HG03280 (cell line): ENCODE measurements around the gene RPS21.

ENCODE experiments used
- ATAC-seq: cut with Tn5 transposase; IDR thresholded peaks from one replicate; pipeline ENCODE4 v1.9.1; 2021; ENCODE audit warnings: mild to moderate bottlenecking, moderate library complexity; ENCODE audit not compliant: unreplicated experiment

Gene RPS21

DNA sequence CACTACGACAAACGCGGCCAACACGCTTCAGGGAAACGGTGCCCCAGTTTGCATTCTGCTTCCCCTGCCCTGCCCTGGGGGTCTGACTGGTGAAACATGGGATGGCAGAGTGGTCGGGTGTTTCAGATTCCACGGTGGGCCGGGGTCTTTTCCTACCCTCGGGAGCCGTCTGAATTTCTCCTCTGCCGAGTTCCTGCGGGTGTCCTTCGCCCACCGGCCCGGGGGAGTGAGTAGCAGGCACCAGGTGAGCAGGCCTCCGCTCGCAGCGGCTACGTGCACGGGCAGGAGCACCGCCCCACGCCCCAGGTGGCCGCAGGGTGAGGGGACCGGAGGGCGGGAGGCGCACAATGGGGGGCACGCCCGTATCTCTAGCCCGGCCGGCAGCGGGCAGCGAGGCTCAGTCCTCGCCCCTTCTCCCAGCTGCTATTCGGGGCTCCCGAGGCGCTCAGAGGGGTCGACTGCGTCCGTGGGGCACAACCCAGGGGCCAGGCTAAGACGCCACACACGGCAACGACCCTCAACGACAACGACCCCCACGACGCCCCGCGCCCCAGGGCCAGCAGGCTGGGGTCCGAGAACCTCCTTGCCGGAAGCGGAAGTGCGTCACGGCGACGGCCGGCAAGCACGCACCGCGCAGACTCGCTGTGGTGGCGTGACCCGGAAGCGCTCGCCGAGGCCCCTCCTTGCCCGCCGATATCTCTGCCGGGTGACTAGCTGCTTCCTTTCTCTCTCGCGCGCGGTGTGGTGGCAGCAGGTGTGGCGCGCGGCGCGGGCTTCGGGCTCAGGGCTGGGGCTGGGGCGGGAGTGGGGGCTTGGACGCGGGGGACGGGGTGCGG, at the start of gene RPS21:
TSS of gene RPS21 (plus strand) at position 721 of the 836 bp plus-strand sequence. CDS start 236 bp downstream, outside the sequence.
- ATAC-seq, result peak; percentile 83

DNA sequence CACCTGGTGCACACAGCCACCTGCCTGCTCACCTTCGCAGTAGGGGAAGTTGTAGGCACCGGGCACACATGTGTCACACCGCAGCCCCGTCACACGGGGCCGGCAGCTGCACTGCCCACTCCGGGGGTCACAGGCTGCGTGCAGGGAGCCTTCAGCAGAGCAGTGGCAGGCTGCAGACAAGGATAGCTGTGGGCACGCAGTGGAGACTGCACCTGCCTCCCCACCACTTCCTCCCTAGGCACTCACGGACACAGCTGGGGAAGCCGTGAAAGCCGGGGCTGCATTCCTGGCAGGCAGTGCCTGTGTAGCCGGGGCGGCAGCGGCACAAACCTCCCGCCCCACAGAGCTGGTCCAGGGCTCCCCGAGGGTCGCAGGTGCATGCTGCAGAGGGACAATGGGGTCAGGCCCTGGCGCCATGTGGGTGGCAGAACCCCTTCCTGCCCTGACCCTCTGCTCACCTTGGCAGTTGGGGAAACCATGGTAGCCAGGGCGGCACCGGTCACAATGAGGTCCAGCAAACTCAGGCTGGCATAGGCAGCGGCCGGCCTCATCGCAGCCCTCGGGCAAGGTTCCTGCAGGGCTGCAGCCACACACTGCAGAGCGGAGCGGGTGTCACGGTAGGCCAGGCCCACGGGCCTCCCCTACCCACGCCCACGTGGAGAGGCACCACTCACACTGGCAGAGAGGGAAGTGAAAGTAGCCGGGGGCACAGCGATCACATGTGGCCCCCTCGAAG, 49.2 kb upstream of the RPS21 start:
- ATAC-seq, result no peak

DNA sequence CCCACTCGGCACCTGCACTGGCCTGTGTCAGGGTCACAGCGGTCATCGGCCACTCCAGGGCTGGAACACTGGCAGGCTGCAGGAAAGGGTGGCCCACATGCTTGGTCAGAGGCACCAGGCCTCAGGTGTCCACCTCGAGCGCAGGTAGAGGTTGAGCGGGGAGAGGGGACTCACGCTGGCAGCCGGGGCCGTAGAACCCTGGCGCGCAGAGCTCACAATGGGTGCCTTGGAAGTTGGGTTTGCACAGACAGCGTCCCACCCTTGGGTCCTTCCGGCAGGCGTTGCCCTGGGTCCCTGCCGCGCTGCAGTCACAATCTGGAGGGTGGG, 48.6 kb upstream of the RPS21 start:
- no peak for ATAC-seq

DNA sequence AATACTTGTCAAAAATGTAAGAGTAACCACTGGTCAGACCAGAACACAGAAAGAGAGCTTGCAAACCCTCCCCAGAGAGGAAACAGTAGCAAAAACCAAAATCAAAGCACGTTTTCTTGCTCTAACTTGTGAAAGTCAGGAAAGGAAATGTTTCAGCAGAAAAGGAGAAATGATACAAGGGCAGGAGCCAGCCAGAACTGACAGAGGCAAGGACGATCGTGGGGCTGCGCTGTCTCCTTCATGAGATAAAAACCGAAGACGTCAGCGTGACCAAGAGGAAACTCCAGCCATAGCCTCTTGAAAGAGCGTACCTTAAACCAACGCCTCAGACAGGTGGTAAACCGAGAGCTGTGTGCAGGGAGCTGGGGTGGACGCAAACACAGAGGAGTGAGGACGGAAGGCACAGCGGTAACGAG, 47.2 kb upstream of the RPS21 start:
- ATAC-seq, result peak; percentile 73

DNA sequence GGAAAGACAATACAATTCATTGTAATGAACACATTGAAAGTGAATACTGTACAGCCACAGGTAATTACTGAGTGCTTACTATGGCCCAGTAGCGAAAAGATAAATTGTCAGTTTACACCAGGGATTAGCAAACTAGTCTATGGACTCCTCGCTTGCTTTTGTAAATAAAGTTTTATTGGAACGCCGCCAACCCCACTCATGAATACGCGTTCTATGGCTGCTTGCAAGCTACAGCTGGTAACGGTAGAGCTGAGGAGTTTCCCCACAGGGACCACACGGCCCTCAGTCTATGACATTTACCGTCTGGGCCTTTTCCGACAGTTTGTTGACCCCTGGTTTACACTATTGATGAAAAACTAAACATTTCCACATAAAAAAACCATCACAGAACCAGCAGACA, 44.0 kb upstream of the RPS21 start:
- ATAC-seq, result no peak

DNA sequence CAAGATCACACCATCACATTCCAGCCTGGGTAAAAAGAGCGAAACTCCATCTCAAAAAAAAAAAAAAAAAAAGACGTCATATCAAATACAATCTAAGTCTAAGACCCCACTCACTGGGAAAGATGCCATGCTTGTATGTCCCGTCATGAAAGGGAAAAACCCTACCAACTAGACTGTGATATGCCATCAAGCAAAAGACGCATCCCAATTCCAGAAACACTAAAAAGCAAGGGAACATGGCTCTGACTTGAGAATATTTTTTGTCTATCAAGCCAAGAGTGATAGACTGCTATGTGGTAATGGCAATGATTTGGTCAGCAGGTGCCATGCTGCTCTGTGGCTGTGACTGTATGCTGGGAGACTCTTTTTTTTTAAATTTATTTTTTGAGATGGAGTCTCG, 42.8 kb upstream of the RPS21 start:
- no peak for ATAC-seq

DNA sequence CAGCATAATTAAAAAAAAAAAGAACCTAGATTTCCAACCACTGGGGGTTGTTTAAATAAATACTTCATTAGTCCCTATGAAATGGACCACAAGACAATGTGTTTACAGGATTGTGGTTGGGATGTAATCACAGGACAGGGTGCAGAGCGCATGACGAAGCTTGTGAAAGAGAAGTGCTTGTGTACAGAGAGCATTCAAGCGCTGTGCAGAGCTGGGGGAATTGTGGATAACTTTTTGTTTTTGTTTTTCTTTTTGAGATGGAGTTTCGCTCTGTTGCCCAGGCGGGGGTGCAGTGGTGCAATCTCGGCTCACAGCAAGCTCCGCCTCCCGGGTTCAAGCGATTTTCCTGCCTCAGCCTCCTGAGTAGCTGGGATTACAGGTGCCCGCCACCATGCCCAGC, 42.1 kb upstream of the RPS21 start:
- ATAC-seq, result no peak

DNA sequence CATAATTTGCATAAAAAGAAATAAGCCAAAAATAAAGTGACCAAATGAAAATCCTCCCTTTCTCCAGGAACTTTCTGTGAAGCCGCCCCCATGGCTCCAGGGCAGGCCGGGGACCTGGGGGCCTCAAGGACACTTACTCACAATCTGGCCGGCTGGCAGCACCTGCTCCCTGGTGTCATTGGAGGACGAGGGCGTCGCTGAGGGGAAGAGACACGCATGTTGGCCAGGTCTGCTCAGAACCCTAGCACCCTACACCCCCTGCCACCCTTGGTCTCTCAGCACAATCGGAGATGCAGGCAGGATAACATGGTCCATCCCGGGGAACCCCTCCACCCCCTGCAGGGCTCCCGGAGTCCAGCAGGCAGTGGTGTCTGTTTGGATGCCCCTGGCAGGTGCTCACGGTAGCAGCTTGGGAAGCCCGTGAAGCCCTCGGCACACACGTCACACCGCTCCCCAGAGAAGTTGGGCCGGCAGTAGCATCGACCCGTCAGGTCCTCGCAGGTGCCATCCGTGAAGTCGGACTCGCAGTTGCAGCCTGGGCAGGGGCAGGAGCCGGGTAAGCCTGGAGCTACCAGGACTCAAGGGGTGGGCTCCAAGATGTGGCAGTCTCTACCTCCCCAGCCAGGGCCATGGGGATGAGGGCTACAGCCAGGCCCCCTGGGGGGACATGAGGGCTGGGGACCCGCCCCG, 41.1 kb upstream of the RPS21 start:
- ATAC-seq, result no peak

DNA sequence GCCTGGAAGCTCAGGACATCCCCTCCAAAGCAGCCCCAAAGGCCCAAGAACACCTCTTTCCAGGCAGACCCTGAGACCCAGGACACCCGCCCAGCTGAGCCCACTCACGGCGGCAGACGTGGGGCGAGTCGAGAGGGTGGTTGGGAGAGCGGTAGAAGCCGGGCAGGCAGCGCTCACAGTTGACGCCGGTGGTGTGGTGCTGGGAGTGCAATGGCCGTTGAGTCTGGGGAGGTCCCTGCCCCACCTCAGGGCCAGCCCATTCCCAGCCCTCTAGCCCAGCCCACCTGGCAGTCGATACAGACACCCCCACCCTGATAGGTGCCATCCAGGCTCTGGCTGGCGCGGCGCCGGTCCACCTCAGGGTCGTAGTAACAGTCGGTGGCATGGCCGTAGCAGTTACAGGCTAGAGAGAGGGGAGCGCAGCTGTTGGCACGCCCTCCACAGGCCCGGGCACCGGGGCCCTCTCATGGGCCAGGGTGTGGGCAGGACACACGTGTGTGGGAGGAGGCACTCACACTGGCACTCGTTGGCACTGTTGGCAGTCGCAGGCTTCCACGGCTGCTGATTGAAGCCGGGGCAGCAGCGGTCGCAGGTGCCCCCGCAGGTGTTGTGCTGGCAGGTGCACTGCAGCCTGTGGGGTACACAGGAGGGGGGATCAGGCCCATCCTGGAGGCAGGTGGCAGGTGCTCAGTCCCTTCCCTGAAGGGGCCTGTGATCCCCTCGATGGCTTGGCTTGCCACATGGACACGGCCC, 40.3 kb upstream of the RPS21 start:
- ATAC-seq, result no peak

DNA sequence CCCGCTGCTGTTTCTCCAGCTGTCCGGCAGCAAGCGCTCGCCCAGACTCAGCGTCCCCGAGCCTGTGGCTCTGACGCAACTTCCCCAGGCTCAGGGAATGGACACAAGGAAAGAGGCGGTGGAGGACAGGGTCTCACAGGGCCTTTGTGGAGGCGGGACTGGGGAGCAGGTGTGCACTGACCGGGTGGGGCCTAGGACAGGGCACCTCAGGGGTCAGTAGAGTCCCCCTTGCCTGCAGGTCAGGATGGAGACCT, 39.8 kb upstream of the RPS21 start:
- ATAC-seq, result no peak

DNA sequence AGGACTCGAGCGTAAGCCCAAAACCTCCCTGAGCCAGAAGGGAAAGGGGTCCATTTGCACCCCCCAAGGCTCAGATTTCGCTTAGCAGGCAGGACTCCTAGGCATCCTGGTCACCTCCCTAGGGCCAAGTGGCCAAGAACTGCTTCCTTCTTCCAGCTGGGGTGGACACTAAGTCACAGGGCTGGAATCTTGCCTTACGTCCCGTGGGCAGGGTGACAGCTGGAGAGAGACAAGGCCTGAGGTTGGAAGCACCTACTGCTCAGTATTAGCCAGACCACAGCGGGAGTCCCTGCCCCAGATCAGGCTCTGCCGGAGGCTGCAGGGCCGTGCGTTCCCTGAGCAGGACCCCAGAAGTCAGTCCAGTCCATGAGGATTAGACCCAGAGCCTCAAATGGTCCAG, 39.5 kb upstream of the RPS21 start:
- no peak for ATAC-seq

DNA sequence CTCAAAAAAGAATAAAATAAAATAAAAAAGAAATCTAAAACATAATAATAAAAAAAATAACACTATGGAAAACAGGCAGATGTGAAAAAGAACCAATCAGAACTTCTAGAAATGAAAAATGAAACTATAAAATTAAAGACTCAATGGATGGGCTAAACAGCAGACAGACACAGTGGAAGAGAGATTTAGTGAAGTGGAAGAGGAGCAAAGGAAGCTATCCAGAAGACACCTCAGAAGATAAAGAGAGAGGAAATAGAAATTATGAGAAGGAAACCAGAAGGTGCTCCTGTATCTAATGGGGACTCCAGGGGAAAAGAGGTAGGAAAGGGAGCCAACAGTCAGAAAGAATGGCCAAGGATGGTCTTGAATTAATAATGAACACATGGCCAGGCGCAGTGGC, 38.3 kb upstream of the RPS21 start:
- ATAC-seq, result no peak

DNA sequence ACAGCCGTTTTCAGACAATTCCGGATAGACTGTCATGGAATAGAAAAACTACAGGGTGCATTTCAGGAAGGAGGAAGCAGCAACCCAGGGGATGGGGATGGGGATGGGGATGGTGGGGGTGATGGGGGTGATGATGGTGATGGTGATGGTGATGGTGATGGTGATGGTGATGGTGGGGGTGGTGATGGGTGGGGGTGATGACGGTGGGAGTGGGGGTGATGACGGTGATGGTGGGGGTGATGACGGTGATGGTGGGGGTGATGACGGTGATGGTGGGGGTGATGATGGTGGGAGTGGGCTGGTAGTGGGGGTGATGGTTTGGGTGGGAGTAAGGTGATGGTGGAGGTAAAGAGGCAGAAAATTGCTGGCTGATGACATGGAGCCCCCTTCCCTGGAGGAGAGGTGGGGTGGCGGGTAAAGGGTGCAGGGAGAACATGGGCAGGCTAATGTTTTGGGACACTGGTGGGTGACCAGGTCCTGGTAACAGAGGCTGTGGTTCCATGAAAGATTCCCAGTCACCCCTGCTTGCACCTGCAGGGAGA, 37.3 kb upstream of the RPS21 start:
- ATAC-seq, result no peak

DNA sequence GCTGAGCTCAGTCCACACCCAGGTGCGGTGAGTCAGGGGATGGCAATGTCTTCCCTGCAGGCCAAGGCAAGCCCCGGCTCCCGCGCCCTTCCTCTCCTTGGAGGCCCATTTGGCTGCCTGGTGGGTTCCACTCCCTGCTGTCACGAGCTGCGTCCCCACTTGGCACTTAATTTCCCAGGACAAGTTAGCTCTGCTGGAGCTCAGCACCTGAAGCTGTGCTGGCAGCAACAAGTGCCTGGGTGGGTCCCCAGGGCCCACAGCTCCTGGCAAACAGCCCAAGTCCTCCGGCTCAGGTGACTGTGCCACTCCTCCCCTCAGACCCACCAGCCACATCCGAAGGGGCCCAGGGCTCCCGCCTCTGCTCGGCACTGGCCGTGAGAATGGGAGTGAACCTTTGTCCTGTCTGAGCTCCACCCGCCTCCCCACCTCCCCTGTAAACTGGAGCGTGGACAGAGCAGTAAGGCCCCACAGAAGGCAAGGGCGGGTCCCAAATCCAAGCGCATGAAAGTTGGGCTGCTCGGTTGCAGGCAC, 36.7 kb upstream of the RPS21 start:
- no peak for ATAC-seq

DNA sequence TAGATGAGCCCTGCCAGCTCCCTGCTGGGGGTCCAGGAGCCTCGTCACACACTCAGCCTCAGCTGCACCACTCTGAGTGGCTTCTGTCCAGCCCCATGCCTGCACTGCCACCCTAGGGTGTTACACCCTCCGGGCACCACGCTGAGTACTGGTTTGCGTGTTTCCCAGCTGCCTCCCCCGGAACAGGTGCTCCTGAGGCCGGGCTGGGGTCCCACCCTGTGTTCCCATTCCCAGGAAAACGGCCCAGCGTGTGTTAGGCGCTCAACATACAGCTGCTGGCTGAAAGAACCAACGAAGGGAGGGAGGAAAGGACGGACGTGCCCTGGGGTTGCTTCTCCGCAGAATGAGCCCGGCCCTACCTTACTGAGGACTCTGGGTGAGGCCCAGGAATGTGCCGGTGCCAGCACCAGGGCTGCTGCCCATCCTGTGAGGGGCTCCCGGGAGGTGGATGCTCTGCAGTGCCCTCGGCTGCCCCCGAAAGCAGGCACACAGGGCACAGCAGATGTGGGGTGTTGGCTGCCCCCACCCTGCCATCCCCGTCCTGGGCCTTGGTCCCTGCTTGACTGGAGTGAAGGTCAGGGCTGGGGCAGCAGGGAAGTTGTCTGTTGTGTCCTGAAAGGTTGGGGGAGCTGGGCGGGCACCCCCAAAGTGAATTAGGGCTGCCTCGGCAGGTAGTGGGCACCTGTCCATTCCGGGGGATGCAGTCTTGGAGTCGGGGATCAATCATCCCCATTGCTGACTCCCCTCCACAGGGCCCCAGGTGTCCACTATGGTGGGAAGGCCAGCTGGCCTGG, 36.1 kb upstream of the RPS21 start:
- no peak for ATAC-seq

DNA sequence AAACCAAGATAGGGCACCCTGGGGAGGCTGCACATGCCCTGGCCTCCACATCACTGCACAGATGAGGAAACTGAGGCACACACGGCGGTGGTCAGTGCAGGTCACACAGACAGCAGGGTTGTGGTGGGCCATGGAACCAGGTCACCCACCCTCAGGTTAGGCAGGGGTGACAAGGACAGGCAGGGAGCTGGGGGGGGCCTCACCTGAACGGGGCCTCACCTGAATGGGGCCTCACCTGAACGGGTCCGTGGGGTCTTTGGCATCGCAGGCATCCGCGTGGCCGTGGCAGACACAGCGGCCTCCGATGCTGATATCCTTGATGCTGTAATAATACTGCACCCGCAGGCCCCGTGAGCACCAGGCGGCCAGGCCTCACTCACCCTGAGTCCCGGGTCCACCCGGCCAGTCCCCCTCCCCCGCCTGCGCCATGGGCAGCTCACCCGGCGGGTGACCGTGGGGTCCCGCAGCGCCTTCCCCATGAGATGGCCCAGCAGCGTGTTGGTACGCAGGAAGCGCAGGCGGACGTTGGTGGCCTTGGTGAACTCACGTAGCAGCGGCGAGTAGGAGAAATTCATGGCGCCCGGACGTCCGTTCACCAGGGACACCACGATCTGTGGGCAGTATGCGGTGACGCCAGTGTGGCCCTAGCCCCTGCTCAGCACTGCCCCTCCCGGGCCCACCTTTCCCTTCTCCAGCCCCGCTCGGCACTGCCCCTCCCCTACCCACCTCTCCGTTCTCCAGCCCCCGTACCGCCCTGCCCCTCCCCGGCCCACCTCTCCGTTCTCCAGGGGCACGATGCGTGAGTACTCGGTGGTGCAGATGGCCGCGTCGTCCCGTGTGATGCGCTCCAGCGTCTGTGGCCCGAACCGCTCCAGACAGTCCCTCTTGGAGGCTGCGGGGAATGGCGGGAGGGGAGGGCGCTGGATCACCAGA, 35.2 kb upstream of the RPS21 start:
- ATAC-seq, result no peak

DNA sequence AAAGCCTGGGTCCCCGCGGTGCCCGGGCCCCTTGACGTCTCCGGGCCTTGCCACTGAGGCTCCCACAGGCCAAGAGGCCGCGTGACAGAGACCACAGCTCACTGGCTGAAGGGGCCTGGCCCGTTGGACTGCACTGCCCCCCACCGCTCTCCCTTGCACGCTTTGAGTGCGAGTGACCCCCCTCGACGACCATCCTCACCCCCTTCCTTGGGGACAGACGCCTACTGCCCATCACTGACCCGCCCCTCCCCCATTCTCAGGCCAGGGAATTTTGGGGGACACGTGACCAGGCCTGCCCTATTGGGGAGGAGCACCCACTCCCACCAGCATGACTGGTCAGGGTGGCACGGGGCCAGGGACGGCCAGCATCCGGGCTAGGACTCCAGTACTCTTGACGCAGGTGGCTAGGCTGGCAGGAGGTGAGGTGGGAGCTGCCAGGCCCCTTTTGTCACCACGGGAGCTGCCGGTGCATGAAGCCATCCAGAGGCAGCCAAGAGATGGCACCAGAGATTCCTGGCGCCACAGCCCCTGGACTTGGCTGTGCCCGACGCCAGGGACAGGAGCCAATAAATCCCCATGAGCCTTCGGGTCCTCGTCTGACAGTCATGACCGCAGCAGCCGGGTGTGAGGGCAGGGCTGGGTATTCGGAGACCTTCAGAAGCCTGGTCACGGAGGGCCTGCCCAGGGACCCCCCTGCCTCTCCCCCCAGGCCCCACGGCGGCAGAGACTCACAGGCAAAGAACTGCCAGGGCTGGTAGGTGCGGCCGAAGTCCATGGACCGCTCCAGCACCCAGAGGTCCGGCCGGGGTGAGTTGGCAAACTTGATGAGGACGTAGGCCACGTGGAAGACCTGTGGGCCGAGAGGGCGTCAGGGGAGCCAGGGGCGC, 34.3 kb upstream of the RPS21 start:
- no peak for ATAC-seq
